Activated CD4-positive, CD25-positive, alpha-beta regulatory T cell treated with anti-CD3 and anti-CD28 coated beads, Interleukin-2, amount 50 U/mL, for 16 hours (primary cell): ENCODE results near the gene AXL.

Source experiments
- DNase-seq: peaks from one replicate; pipeline ENCODE4 v3.0.0-alpha.2; 2020; ENCODE audit warnings: low read depth, low spot score

The AXL gene

GRCh38 chr19:41234512-41235168, 15.6 kb downstream of the AXL start:
- DNase-seq = no peak

GRCh38 chr19:41235480-41235879, 16.5 kb downstream of the AXL start:
- no peak for DNase-seq

- no peak for DNase-seq
These were observed 19.2 kb downstream of the AXL start for GRCh38 chr19:41238244-41238643.

GRCh38 chr19:41239363-41239762, 20.3 kb downstream of the AXL start:
- no peak for DNase-seq

GRCh38 chr19:41239961-41240574, 21.0 kb downstream of the AXL start:
- no peak for DNase-seq

- DNase-seq = no peak
These were observed 22.8 kb downstream of the AXL start for GRCh38 chr19:41241859-41242258.

GRCh38 chr19:41244117-41244516, 25.1 kb downstream of the AXL start:
- no peak for DNase-seq

GRCh38 chr19:41245843-41246242, 26.8 kb downstream of the AXL start:
- DNase-seq = no peak

GRCh38 chr19:41248895-41249294, 29.9 kb downstream of the AXL start:
- DNase-seq = no peak

- no peak for DNase-seq
These were observed 30.8 kb downstream of the AXL start for GRCh38 chr19:41249707-41250423.

GRCh38 chr19:41253660-41254059, 34.6 kb downstream of the AXL start:
- no peak for DNase-seq

GRCh38 chr19:41255171-41255570, 36.1 kb downstream of the AXL start:
- DNase-seq = no peak

- no peak for DNase-seq
These were observed 42.6 kb downstream of the AXL start for GRCh38 chr19:41261474-41262190.

- DNase-seq = peak; percentile 75
These were observed 44.2 kb downstream of the AXL start for GRCh38 chr19:41263042-41263849.

GRCh38 chr19:41263850-41264580, 45.0 kb downstream of the AXL start, which contains the start of gene HNRNPUL1:
HNRNPUL1 (plus strand) TSS chr19:41264372; CDS start chr19:41264504, 132 bp downstream.
- DNase-seq = peak; percentile 98

GRCh38 chr19:41264581-41265394, 45.8 kb downstream of the AXL start:
- no peak for DNase-seq

- no peak for DNase-seq
These were observed 46.6 kb downstream of the AXL start for GRCh38 chr19:41265395-41266153.

- no peak for DNase-seq
These were observed 50.0 kb downstream of the AXL start for GRCh38 chr19:41269055-41269454.

- no peak for DNase-seq
These were observed 50.5 kb downstream of the AXL start for GRCh38 chr19:41269571-41269970.
